Skeletal muscle cell (primary cell): ENCODE measurements around the gene RRAS2.
"Not testable (repeated sequence)": the region's sequence is repeated elsewhere in the genome, so short reads cannot be mapped to it uniquely, and the experiment has no call there.

Experiments
- DNase-seq: peaks from one replicate; pipeline ENCODE4 v3.0.0-alpha.2; 2010; ENCODE audit warnings: low read depth
- H3K4me3 ChIP-seq: 2 replicates; pipeline ENCODE4 v1.5.1; 2011; ENCODE audit warnings: low read depth, mild to moderate bottlenecking, control low read depth, low read length, moderate library complexity

RRAS2 gene

GRCh38 chr11:14345016-14345415 lies 14.0 kb downstream of the RRAS2 start:
- not testable (repeated sequence) for DNase-seq, H3K4me3 ChIP-seq

- DNase-seq, result peak; percentile 58
- H3K4me3 ChIP-seq, result no peak overlapping the region
Measured at GRCh38 chr11:14342906-14343305, 16.1 kb downstream of the RRAS2 start.

GRCh38 chr11:14341968-14342367 lies 17.0 kb downstream of the RRAS2 start:
- no peak for DNase-seq
- H3K4me3 ChIP-seq, result no peak overlapping the region

- no peak for DNase-seq
- H3K4me3 ChIP-seq, result no peak overlapping the region
Measured at GRCh38 chr11:14340721-14341120, 18.3 kb downstream of the RRAS2 start.

- no peak for DNase-seq
- no peak overlapping the region for H3K4me3 ChIP-seq
Measured at GRCh38 chr11:14339356-14339755, 19.6 kb downstream of the RRAS2 start.

- DNase-seq, result peak; percentile 94
- no peak overlapping the region for H3K4me3 ChIP-seq
Measured at GRCh38 chr11:14336507-14337503, 22.2 kb downstream of the RRAS2 start.

- DNase-seq, result no peak
- H3K4me3 ChIP-seq, result no peak overlapping the region
Measured at GRCh38 chr11:14335712-14336111, 23.3 kb downstream of the RRAS2 start.

- H3K4me3 ChIP-seq, result no peak overlapping the region
- no peak for DNase-seq
Measured at GRCh38 chr11:14334893-14335292, 24.1 kb downstream of the RRAS2 start.

- DNase-seq, result no peak
- no peak overlapping the region for H3K4me3 ChIP-seq
Measured at GRCh38 chr11:14334192-14334591, 24.8 kb downstream of the RRAS2 start.

- H3K4me3 ChIP-seq, result no peak overlapping the region
- DNase-seq, result no peak
Measured at GRCh38 chr11:14331476-14332136, 27.4 kb downstream of the RRAS2 start.

- DNase-seq, result no peak
Measured at GRCh38 chr11:14330881-14331280, 28.1 kb downstream of the RRAS2 start.

GRCh38 chr11:14329702-14330101 lies 29.3 kb downstream of the RRAS2 start:
- no peak for DNase-seq
- H3K4me3 ChIP-seq, result no peak overlapping the region

More at GRCh38 chr11:14330881-14331280, 28.1 kb downstream of the RRAS2 start:
- H3K4me3 ChIP-seq, result no peak overlapping the region

- no peak overlapping the region for H3K4me3 ChIP-seq
- no peak for DNase-seq
Measured at GRCh38 chr11:14327116-14327515, 31.9 kb downstream of the RRAS2 start.

- no peak overlapping the region for H3K4me3 ChIP-seq
- DNase-seq, result no peak
Measured at GRCh38 chr11:14323118-14323676, 35.8 kb downstream of the RRAS2 start.

GRCh38 chr11:14322510-14322909 lies 36.5 kb downstream of the RRAS2 start:
- DNase-seq, result no peak

GRCh38 chr11:14320020-14320419 lies 39.0 kb downstream of the RRAS2 start:
- no peak overlapping the region for H3K4me3 ChIP-seq
- no peak for DNase-seq

More at GRCh38 chr11:14322510-14322909, 36.5 kb downstream of the RRAS2 start:
- no peak overlapping the region for H3K4me3 ChIP-seq

- no peak for DNase-seq
- no peak overlapping the region for H3K4me3 ChIP-seq
Measured at GRCh38 chr11:14318581-14318981, 40.4 kb downstream of the RRAS2 start.

- H3K4me3 ChIP-seq, result no peak overlapping the region
- DNase-seq, result no peak
Measured at GRCh38 chr11:14317659-14318325, 41.2 kb downstream of the RRAS2 start.

- no peak for DNase-seq
- no peak overlapping the region for H3K4me3 ChIP-seq
Measured at GRCh38 chr11:14315130-14315529, 43.9 kb downstream of the RRAS2 start.

GRCh38 chr11:14314127-14314526 lies 44.9 kb downstream of the RRAS2 start:
- H3K4me3 ChIP-seq, result no peak overlapping the region
- DNase-seq, result no peak
